ENCODE data around the gene PCP4. TPM values are rescaled to one million over a fixed set of nuclear protein-coding genes. Genes with fewer than 3 reads are reported as not detected.
"Not testable (repeated sequence)": the region's sequence is repeated elsewhere in the genome, so short reads cannot be mapped to it uniquely, and the experiment has no call there.

PCP4 gene
- total RNA-seq, 8 experiments from 2014 or later: 3.3 to 36.4 (median 18.7) TPM; not detected in 3

DNA sequence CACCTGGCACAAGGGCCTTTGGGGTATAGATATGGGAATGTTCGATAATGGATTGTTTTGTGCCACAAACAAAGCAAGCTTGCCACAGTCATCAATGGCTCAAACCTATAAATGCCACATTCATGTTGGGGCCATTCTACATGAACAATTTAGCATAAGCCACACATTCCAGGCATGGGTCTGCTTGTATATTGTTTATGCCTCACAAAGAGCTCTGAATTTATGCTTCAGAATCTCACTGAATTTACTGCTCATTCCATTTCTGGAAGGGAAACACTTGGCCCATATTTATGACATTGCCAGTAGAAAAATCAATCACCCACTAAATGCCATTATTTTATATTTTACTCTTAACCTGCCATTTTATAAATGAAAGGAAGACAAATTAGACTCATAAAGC lies 6.4 kb downstream of the PCP4 start:
- Histone ChIP-seq H3K4me3 (no peak overlapping the region), H3K4me1 (replicated peaks in 1 of 2) (peaks cover 10 to 19% of the 10 kb centered on the region in 2 donors), H3K27ac (peak overlapping the region in 1 of 2 donors; percentile 46)
- peak in 3 of 8 experiments; percentile 35 to 57 (median 40) for ATAC-seq (replicated peaks in 6 of 8)
- in situ Hi-C loops (cut with MboI; ENCODE audit: low pct_unique_long_range_greater_than_20kb in 2 of 9, low sequenced_read_pairs in 9 of 9, unreplicated experiment in 9 of 9): loop anchor here in 4 of 9 experiments (25.0 kb wide), 1 partner anchor 239 kb away; no protein-coding TSS in a partner anchor
- WGBS, 10 experiments: 0 to 100% (median 88%) methylated on average over 1 of the region's 1 CpG; no CpG with 5 or more reads in 4 of the 10 experiments

DNA sequence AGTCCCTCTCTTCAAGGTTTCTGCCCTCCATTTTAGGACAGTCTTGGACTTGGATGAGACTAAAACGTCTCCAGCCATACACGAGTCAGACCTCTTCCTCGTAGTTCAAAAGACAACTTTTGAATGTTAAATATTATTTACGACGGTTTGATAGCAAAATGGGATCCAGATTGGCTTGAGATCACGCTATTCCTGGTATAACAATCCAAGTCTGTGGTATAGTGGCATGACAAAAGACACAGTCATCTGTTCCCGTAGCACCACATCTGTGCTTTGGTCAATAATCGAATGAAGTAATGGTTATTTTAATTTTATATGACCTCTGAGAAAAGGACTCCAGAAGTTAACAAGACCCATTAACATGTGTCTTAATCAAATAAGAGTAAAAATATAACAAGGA lies 7.0 kb downstream of the PCP4 start:
- in situ Hi-C loops (cut with MboI; ENCODE audit: low pct_unique_long_range_greater_than_20kb in 2 of 9, low sequenced_read_pairs in 9 of 9, unreplicated experiment in 9 of 9): loop anchor here in 4 of 9 experiments (25.0 kb wide), 1 partner anchor 238 kb away; no protein-coding TSS in a partner anchor
- Histone ChIP-seq H3K4me1 (replicated peaks in 1 of 2) (peaks cover 10 to 20% of the 10 kb centered on the region in 2 donors), H3K27ac (peak overlapping the region; percentile 5 to 46), H3K4me3 (no peak overlapping the region)
- peak in 2 of 8 experiments; percentile 8 to 31 for ATAC-seq (replicated peaks in 6 of 8)
- WGBS, 10 experiments: 0 to 70% (median 52%) methylated on average over 2 to 8 of the region's 8 CpGs

DNA sequence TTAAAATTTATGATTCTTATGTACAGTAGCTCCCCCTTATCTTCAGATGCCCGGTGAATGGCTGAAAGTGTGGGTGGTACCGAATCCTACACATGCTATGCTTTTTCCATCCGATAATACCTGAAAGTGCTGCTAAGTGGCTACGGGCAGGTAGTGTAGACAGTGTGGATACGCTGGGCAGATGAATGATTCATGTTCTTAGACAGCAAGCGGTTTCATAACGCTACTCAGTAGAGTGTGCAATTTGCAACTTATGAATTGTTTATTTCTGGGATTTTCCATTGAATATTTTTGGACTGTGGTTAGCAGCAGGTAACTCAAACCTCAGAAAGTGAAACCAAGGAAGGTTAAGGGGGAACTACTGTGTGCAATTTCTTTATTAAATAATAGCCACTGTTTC lies 7.5 kb downstream of the PCP4 start:
- ATAC-seq (replicated peaks in 6 of 8): peak in 2 of 8 experiments; percentile 29 to 38
- no peak overlapping the region for H3K27ac ChIP-seq
- no peak overlapping the region for H3K4me3 ChIP-seq
- peaks cover 10 to 25% of the 10 kb centered on the region in 2 donors for H3K4me1 ChIP-seq (replicated peaks in 1 of 2)
- in situ Hi-C loops (cut with MboI; ENCODE audit: low pct_unique_long_range_greater_than_20kb in 2 of 9, low sequenced_read_pairs in 9 of 9, unreplicated experiment in 9 of 9): loop anchor here in 4 of 9 experiments (25.0 kb wide), 1 partner anchor 238 kb away; no protein-coding TSS in a partner anchor
- WGBS, 10 experiments: 2 to 100% (median 76%) methylated on average over 3 to 7 of the region's 7 CpGs; no CpG with 5 or more reads in 1 of the 10 experiments

DNA sequence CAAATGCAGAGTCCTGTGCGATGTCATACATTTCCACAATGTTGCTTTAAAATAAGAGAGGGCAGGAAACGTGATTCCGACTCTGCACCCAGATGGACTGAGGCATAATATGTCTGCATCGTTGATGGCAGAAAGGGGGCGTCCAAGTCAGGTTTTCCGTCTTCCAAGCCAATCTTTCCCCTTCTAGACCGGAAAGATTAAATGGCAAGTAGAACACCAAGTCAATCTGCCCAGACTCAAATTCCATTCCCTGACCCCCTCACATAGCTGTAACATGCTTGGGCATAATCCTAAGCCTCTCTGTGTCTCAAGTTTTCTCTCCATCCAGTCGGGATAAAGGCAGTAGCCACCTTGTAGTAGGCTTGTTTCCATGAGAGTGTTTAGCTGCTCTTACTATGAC lies 14.4 kb downstream of the PCP4 start:
- Histone ChIP-seq H3K4me3 (no peak overlapping the region), H3K4me1 (replicated peaks in 1 of 2) (peaks cover 7 to 38% of the 10 kb centered on the region in 2 donors), H3K27ac (no peak overlapping the region)
- ATAC-seq (replicated peaks in 6 of 8): no peak
- WGBS, 10 experiments: 0 to 92% (median 64%) methylated on average over 1 to 8 of the region's 8 CpGs; no CpG with 5 or more reads in 1 of the 10 experiments
- in situ Hi-C loops (cut with MboI; ENCODE audit: low pct_unique_long_range_greater_than_20kb in 2 of 9, low sequenced_read_pairs in 9 of 9, unreplicated experiment in 9 of 9): no loop called here

DNA sequence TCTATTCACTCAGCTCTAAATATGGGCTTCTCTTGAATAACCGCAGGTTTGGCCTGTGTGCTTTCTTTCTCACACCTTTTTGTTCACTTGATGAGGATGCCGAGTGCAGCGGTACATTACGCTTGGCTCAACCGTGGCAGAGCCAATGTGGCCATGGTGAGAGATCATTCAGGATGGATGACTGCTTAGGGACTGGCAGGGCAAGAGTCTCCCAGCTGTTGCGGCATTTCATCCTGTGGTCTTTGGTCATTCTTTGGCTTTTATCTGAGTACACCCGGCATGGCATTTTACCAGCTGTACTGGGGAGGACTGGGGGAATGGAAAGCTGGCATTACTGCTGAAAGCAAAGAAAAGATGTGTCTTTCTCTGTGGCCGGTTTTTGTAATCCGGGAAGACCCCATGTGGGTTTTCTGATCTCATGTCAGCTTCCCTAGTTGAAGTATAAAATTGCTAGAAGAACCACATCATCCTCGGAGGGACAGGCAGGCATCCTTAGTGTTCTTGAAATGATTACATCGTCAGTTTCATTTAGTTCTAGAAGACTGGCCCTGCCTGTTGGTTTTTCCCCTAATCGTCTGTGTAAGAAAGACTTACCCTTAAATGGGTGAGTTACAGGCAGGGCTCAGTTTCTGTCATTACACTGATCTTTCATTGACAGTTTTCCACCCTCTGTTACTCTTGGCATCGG lies 15.1 kb downstream of the PCP4 start:
- in situ Hi-C loops (cut with MboI; ENCODE audit: low pct_unique_long_range_greater_than_20kb in 2 of 9, low sequenced_read_pairs in 9 of 9, unreplicated experiment in 9 of 9): no loop called here

DNA sequence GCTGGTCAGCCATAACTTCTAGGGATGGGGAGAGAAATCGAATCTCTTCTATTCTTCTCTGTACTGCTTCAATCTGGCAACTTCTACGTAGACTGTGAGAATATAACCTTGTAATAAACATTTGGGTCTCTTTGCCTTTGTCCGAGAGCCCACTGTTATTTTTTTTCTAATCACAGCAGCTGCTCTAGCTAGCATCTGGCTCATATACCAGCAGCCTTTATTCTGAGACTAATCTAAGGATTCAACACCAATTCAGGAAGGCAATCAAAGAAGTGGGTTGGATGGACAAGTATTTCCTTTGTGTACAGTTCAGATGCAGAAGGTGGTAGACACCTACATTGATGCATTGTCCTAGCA lies 15.6 kb downstream of the PCP4 start:
- Histone ChIP-seq H3K4me3 (no peak overlapping the region), H3K4me1 (replicated peaks in 1 of 2) (peaks cover 7 to 38% of the 10 kb centered on the region in 2 donors), H3K27ac (no peak overlapping the region)
- ATAC-seq (replicated peaks in 6 of 8): no peak
- in situ Hi-C loops (cut with MboI; ENCODE audit: low pct_unique_long_range_greater_than_20kb in 2 of 9, low sequenced_read_pairs in 9 of 9, unreplicated experiment in 9 of 9): no loop called here
- 0 to 100% (median 5%) methylated on average over 1 to 3 of the region's 3 CpGs; no CpG with 5 or more reads in 3 of the 10 experiments for WGBS, 10 experiments

More for the DNA sequence above, 15.1 kb downstream of the PCP4 start:
- WGBS, 10 experiments: 7 to 95% (median 54%) methylated on average over 3 to 9 of the region's 13 CpGs; no CpG with 5 or more reads in 3 of the 10 experiments
- H3K27ac ChIP-seq: no peak overlapping the region
- H3K4me1 ChIP-seq (replicated peaks in 1 of 2): peaks cover 7 to 38% of the 10 kb centered on the region in 2 donors
- ATAC-seq (replicated peaks in 6 of 8): no peak
- H3K4me3 ChIP-seq: no peak overlapping the region

DNA sequence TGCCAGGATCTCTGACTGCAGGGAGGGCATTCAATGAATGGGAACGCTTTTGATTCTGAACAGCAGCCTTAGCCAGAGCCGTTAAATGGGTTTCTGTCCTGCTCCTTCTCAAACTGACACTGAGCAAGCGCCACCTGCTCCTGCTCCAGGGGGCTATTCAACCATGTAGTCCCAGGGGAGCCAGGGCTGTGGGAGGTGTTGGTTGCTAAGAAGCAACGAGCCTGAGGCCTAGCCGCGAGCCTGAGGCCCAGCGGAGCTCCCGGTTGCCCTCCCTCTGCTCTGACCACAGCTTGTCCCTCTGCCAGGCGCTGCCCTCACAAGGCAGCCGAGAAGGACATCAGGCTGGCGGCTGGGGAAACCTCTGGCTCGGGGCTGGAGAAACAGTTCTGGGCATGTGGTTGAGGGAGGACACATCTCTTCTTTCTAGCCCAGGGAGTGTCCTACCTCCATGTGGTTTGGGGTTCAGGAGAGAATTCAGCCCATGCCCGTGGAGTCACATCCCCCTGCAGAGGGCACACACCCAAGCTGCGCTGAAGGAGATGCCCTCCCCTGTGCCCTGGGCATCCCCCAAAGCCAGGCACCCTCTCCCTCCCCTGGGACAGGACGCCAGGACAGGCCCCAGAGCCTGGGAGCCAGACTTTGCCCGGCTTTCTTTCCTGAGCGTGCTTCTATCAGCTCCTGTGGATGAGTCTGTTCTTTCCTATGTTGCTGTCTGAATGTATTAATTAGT lies 18.0 kb downstream of the PCP4 start:
- Histone ChIP-seq H3K27ac (peak overlapping the region; percentile 38 to 66), H3K4me3 (no peak overlapping the region), H3K4me1 (replicated peaks in 1 of 2) (peaks cover 7 to 29% of the 10 kb centered on the region in 2 donors)
- WGBS, 10 experiments: 6 to 80% (median 44%) methylated on average over 2 to 5 of the region's 17 CpGs; no CpG with 5 or more reads in 4 of the 10 experiments
- in situ Hi-C loops (cut with MboI; ENCODE audit: low pct_unique_long_range_greater_than_20kb in 2 of 9, low sequenced_read_pairs in 9 of 9, unreplicated experiment in 9 of 9): no loop called here
- peak in 5 of 8 experiments; percentile 98 to 100 (median 99) for ATAC-seq (replicated peaks in 6 of 8)

DNA sequence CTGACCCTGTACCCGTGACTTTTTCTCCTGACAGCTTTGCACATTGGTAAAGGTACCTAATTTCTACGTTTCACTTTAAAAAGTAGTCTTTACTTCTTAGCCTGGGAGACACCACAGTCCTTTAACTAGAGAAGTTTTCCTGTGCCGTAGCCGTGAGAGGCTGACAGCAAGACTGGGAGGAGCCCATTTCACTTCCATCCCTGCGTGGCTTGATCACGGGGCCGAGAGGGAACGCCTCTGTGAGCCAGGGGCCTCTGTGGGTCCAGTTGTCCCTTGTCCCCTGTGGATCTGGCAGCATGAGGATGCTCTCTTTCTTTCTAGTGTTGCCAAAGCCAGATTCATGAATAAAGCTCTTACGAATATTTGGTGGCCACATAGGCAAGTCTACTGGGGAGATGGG lies 21.6 kb downstream of the PCP4 start:
- in situ Hi-C loops (cut with MboI; ENCODE audit: low pct_unique_long_range_greater_than_20kb in 2 of 9, low sequenced_read_pairs in 9 of 9, unreplicated experiment in 9 of 9): no loop called here
- WGBS, 10 experiments: 15 to 91% (median 40%) methylated on average over 2 to 6 of the region's 9 CpGs; no CpG with 5 or more reads in 5 of the 10 experiments
- no peak for ATAC-seq (replicated peaks in 6 of 8)
- Histone ChIP-seq H3K27ac (no peak overlapping the region), H3K4me1 (replicated peaks in 1 of 2) (peaks cover 7 to 14% of the 10 kb centered on the region in 2 donors), H3K4me3 (no peak overlapping the region)

DNA sequence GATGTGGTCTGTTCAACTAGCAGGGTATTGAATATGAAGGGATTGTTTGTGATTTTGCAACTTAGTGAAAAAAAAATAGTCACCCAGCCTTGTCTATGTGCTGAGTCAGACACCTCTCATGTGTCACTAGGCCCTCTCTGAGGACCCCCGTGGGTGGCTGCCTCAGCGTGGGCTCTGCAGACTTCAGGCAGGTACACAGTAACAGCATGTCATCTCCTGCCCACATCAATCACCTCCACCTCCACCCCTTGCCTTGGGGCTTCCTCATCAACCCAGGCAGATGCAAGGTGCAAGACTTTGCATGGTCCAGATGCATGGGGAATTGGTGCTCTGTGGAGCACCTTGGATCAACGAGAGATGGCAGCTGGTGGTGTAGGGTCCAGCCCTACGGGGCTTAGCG lies 23.9 kb downstream of the PCP4 start:
- no peak for ATAC-seq (replicated peaks in 6 of 8)
- in situ Hi-C loops (cut with MboI; ENCODE audit: low pct_unique_long_range_greater_than_20kb in 2 of 9, low sequenced_read_pairs in 9 of 9, unreplicated experiment in 9 of 9): no loop called here
- H3K27ac ChIP-seq: no peak overlapping the region
- H3K4me1 ChIP-seq (replicated peaks in 1 of 2): no peaks in the 10 kb centered on the region
- H3K4me3 ChIP-seq: no peak overlapping the region
- 0 to 100% (median 94%) methylated on average over 1 to 3 of the region's 5 CpGs; no CpG with 5 or more reads in 4 of the 10 experiments for WGBS, 10 experiments

DNA sequence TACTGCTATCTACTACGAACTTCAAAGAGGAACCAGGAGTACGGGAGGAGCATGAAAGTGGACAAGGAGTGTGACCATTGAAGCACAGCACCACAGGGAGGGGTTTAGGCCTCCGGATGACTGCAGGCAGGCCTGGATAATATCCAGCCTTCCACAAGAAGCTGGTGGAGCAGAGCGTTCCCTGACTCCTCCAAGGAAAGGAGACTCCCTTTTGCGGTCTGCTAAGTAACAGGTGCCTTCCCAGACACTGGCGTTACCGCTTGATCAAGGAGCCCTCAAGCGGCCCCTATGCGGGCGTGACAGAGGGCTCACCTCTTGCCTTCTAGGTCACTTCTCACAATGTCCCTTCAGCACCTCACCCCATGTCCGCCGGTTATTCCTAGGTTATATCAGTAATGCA lies 24.6 kb downstream of the PCP4 start:
- H3K4me3 ChIP-seq; H3K4me1 ChIP-seq (replicated peaks in 1 of 2); in situ Hi-C loops (cut with MboI; ENCODE audit: low pct_unique_long_range_greater_than_20kb in 2 of 9, low sequenced_read_pairs in 9 of 9, unreplicated experiment in 9 of 9); H3K27ac ChIP-seq; ATAC-seq (replicated peaks in 6 of 8): not testable (repeated sequence)
- WGBS, 10 experiments: 80 to 100% (median 92%) methylated on average over 2 to 6 of the region's 12 CpGs; no CpG with 5 or more reads in 7 of the 10 experiments

DNA sequence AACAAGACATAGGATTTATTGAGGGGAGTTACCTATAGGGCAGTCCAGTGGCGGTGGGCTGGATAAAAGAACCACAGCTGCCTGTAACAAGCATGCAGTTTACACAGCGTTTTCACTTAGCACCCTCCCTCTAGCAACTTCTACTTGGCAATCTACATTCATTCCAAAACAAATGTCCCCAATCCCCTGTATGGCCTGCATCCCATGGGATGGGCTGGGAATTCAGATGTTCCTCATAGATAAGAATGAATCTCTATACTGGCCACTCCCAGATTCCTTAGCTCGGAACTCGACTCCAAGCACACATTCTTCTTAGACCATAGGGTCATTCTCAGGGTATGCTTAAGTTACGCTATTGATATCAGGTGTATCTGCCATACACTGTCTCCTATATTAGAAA lies 33.3 kb downstream of the PCP4 start:
- no peaks in the 10 kb centered on the region for H3K4me1 ChIP-seq (replicated peaks in 1 of 2)
- WGBS, 10 experiments: 13 to 93% (median 80%) methylated on average over 1 to 5 of the region's 5 CpGs
- no peak overlapping the region for H3K27ac ChIP-seq
- H3K4me3 ChIP-seq: no peak overlapping the region
- in situ Hi-C loops (cut with MboI; ENCODE audit: low pct_unique_long_range_greater_than_20kb in 2 of 9, low sequenced_read_pairs in 9 of 9, unreplicated experiment in 9 of 9): no loop called here
- no peak for ATAC-seq (replicated peaks in 6 of 8)

DNA sequence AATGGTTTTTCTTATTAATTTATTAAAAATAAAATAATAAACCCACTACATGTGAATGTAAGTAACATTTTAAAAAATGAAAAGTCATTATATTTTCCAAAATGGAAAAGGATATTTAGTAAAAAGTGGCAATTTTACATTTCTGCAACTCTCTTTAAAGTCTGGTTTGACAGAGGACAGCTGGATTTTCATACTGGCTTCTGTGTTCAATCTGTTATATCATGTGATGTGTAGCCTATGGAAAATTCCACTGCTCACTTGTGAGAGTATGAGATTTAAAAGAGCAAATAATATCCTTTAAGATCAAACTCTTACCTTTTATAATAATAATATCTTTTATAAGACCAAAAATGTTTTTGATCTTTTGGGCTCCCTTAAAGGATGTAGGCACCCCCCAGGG lies 33.7 kb downstream of the PCP4 start:
- Histone ChIP-seq H3K4me1 (replicated peaks in 1 of 2) (no peaks in the 10 kb centered on the region), H3K4me3 (no peak overlapping the region), H3K27ac (no peak overlapping the region)
- ATAC-seq (replicated peaks in 6 of 8): no peak
- in situ Hi-C loops (cut with MboI; ENCODE audit: low pct_unique_long_range_greater_than_20kb in 2 of 9, low sequenced_read_pairs in 9 of 9, unreplicated experiment in 9 of 9): no loop called here

DNA sequence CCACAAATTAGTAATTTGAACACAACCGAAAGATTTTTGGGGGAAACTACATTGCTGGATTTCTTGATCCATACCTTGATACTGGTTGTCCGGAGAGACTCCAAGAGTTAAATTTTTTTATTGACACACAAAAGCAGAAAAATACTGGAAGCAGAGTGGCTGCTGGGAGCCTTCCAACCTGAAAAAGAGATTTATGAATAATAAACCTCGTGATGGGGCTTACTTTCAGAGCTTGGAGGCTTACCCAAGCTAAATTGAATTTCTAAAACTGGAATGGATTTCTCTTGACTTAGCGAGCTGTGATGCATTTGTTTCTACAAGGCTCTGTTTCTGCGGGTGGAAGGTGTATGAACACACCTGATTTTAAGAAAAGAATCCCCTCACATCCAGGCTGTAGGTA lies 35.7 kb downstream of the PCP4 start:
- in situ Hi-C loops (cut with MboI; ENCODE audit: low pct_unique_long_range_greater_than_20kb in 2 of 9, low sequenced_read_pairs in 9 of 9, unreplicated experiment in 9 of 9): no loop called here
- H3K4me1 ChIP-seq (replicated peaks in 1 of 2): peaks cover 0 to 2% of the 10 kb centered on the region in 2 donors
- no peak overlapping the region for H3K4me3 ChIP-seq
- WGBS, 10 experiments: 17 to 94% (median 49%) methylated on average over 1 to 5 of the region's 5 CpGs; no CpG with 5 or more reads in 1 of the 10 experiments
- no peak for ATAC-seq (replicated peaks in 6 of 8)
- no peak overlapping the region for H3K27ac ChIP-seq

Measured in motor neuron (in vitro differentiated cells).